HEK293 (cell line): ENCODE measurements around the gene KLC3.
"Not testable (repeated sequence)": the region's sequence is repeated elsewhere in the genome, so short reads cannot be mapped to it uniquely, and the experiment has no call there.

Experiments used
- CTCF ChIP-seq: fragments of 450-650 bp; formaldehyde crosslinking; IDR thresholded peaks from 2 replicates; pipeline ENCODE4 v1.5.1; 2016; ENCODE audit warnings: missing biosample characterization, missing genetic modification characterization
- HOXA7 ChIP-seq: sonication (generic); formaldehyde crosslinking; IDR thresholded peaks from 2 replicates; pipeline ENCODE4 v1.8.1; 2022; ENCODE audit warnings: missing genetic modification reagents, borderline replicate concordance
- PATZ1 ChIP-seq: fragments of 450-650 bp; formaldehyde crosslinking; IDR thresholded peaks from 2 replicates; pipeline ENCODE4 v1.5.1; 2016; ENCODE audit warnings: missing biosample characterization, missing genetic modification characterization
- REST ChIP-seq: fragments of 450-650 bp; formaldehyde crosslinking; IDR thresholded peaks from 2 replicates; pipeline ENCODE4 v1.5.1; 2016; ENCODE audit warnings: missing biosample characterization, missing genetic modification characterization
- SP2 ChIP-seq: fragments of 450-650 bp; formaldehyde crosslinking; IDR thresholded peaks from 2 replicates; pipeline ENCODE4 v1.5.1; 2016; ENCODE audit warnings: missing biosample characterization, missing genetic modification characterization
- ZBTB44 ChIP-seq: fragments of 450-650 bp; IDR thresholded peaks from 2 replicates; pipeline ENCODE4 v1.5.1; 2018; ENCODE audit warnings: missing biosample characterization, mild to moderate bottlenecking, missing genetic modification characterization
- ZEB2 ChIP-seq: fragments of 450-650 bp; formaldehyde crosslinking; IDR thresholded peaks from 2 replicates; pipeline ENCODE4 v1.5.1; 2016; ENCODE audit warnings: missing biosample characterization, missing genetic modification characterization
- ZNF274 ChIP-seq, 2 experiments: fragments of 200-500 bp in 1 of 2; fragments of 450-650 bp in 1 of 2; sonication (Bioruptor generic) in 1 of 2; formaldehyde crosslinking in 1 of 2; IDR thresholded peaks; 2 replicates each; pipeline versions ENCODE4 v1.5.1 to v1.6.1; 2014 to 2016; ENCODE audit warnings: borderline replicate concordance in 1 of 2, inconsistent platforms in 1 of 2, low read length in 1 of 2, missing biosample characterization in 1 of 2, missing genetic modification characterization in 1 of 2
- ZNF292 ChIP-seq: fragments of 450-650 bp; formaldehyde crosslinking; IDR thresholded peaks from 2 replicates; pipeline ENCODE4 v1.5.1; 2016; ENCODE audit warnings: low read depth, missing biosample characterization, missing genetic modification characterization, borderline replicate concordance
- ZNF449 ChIP-seq: fragments of 450-650 bp; formaldehyde crosslinking; IDR thresholded peaks from 2 replicates; pipeline ENCODE4 v1.5.1; 2017; ENCODE audit warnings: missing biosample characterization, mild to moderate bottlenecking, missing genetic modification characterization, moderate library complexity
- ZNF501 ChIP-seq: fragments of 450-650 bp; formaldehyde crosslinking; IDR thresholded peaks from 2 replicates; pipeline ENCODE4 v1.5.1; 2016; ENCODE audit warnings: missing biosample characterization, missing genetic modification characterization
- ZNF596 ChIP-seq: fragments of 450-650 bp; IDR thresholded peaks from 2 replicates; pipeline ENCODE4 v1.5.0; 2018; ENCODE audit warnings: missing biosample characterization, mild to moderate bottlenecking, missing genetic modification characterization, moderate library complexity
- ZNF670 ChIP-seq: fragments of 450-650 bp; formaldehyde crosslinking; IDR thresholded peaks from 2 replicates; pipeline ENCODE4 v1.5.1; 2016; ENCODE audit warnings: missing biosample characterization, missing genetic modification characterization, low read depth
- ZNF830 ChIP-seq: fragments of 450-650 bp; IDR thresholded peaks from 2 replicates; pipeline ENCODE4 v1.5.0; 2018; ENCODE audit warnings: missing biosample characterization, missing genetic modification characterization, low read depth, mild to moderate bottlenecking, moderate library complexity

- not testable (repeated sequence) for TF ChIP-seq ZNF596 (tag by site-specific recombination); ZEB2 (tag by site-specific recombination); ZNF670 (tag by site-specific recombination); CTCF; REST (tag by site-specific recombination); ZNF830 (tag by site-specific recombination); ZNF449 (tag by site-specific recombination); ZNF274 (IDR thresholded peaks at IDR 0.05; ENCODE audit: low read length); ZNF274 (tag by site-specific recombination; IDR thresholded peaks at IDR 0.05; ENCODE audit: borderline replicate concordance); PATZ1; ZBTB44 (tag by site-specific recombination); ZNF292; ZNF501; HOXA7 (CRISPR knock-in tag); SP2 (tag by site-specific recombination)
Measured at GRCh38 chr19:45309322-45309721, 31.2 kb upstream of the KLC3 start.
